GM23338 (cell line): ENCODE data around the gene NAA20. TPM values are rescaled to one million over a fixed set of nuclear protein-coding genes. Genes with fewer than 3 reads are reported as not detected.

Source experiments
- CREB1 ChIP-seq: fragments of 250-450 bp; sonication (Bioruptor Pico); IDR thresholded peaks from 2 replicates; pipeline ENCODE4 v1.5.0; 2020; ENCODE audit warnings: low read depth, mild to moderate bottlenecking, moderate library complexity
- EZH2 ChIP-seq: fragments of 200-600 bp; sonication (generic); IDR thresholded peaks from one replicate; pipeline ENCODE4 v1.8.0; 2017; ENCODE audit warnings: antibody characterized with exemption, mild to moderate bottlenecking, low read depth; ENCODE audit not compliant: unreplicated experiment
- EZH2phosphoT487 ChIP-seq: fragments of 200-600 bp; sonication (generic); IDR thresholded peaks from one replicate; pipeline ENCODE4 v1.8.1; 2018; ENCODE audit warnings: antibody characterized with exemption; ENCODE audit not compliant: unreplicated experiment
- JUNB ChIP-seq: IDR thresholded peaks from one replicate; pipeline ENCODE4 v1.6.1; 2016; ENCODE audit warnings: antibody characterized with exemption; ENCODE audit not compliant: unreplicated experiment
- NANOG ChIP-seq: IDR thresholded peaks from 2 replicates; pipeline ENCODE4 v1.6.1; 2016; ENCODE audit warnings: antibody characterized with exemption, borderline replicate concordance
- POLR2AphosphoS5 ChIP-seq: IDR thresholded peaks from 2 replicates; pipeline ENCODE4 v1.6.1; 2016; ENCODE audit warnings: antibody characterized with exemption, low read depth
- STAT1 ChIP-seq: IDR thresholded peaks from one replicate; pipeline ENCODE4 v1.6.1; 2016; ENCODE audit warnings: antibody characterized with exemption; ENCODE audit not compliant: unreplicated experiment
- ZNF114 ChIP-seq: fragments of 250-450 bp; sonication (Bioruptor Pico); IDR thresholded peaks from 2 replicates; pipeline ENCODE4 v1.5.0; 2020; ENCODE audit warnings: mild to moderate bottlenecking, moderate library complexity
- ZNF331 ChIP-seq: fragments of 250-450 bp; sonication (Bioruptor Pico); IDR thresholded peaks from 2 replicates; pipeline ENCODE4 v1.5.0; 2020; ENCODE audit warnings: low read depth, mild to moderate bottlenecking, moderate library complexity
- polyA plus RNA-seq: library from polyadenylated mRNA; unstranded; fragments of >200 nt; fragmentation: Nextera tagmentation; extraction: Ambion mirVana; gene quantifications from 2 replicates; pipeline ENCODE4 v1.2.1, GENCODE V29; 2016
- total RNA-seq: library from RNA; depleted of rRNA; stranded (reverse); fragments of >200 nt; shearing (Covaris generic); gene quantifications from 2 replicates; pipeline ENCODE4 v1.2.3, GENCODE V29; 2014
- TF ChIP-seq, protein P1 (sequence below): fragments of 250-450 bp; sonication (Bioruptor Pico); IDR thresholded peaks from 2 replicates; pipeline ENCODE4 v1.5.0; 2020; ENCODE audit warnings: mild to moderate bottlenecking, moderate library complexity
- TF ChIP-seq, protein P2 (sequence below): IDR thresholded peaks from one replicate; pipeline ENCODE4 v1.6.1; 2018; ENCODE audit warnings: antibody characterized with exemption; ENCODE audit not compliant: unreplicated experiment
- TF ChIP-seq, protein P3 (sequence below): IDR thresholded peaks from 2 replicates; pipeline ENCODE4 v1.6.1; 2016; ENCODE audit warnings: antibody characterized with exemption

The NAA20 gene
- total and polyA plus RNA-seq, 2 experiments from 2014 or later: 28.7 to 117 TPM

GRCh38 chr20:20010639-20011500 lies 6.3 kb upstream of the NAA20 start (continued):
- TF ChIP-seq, protein P1, sequence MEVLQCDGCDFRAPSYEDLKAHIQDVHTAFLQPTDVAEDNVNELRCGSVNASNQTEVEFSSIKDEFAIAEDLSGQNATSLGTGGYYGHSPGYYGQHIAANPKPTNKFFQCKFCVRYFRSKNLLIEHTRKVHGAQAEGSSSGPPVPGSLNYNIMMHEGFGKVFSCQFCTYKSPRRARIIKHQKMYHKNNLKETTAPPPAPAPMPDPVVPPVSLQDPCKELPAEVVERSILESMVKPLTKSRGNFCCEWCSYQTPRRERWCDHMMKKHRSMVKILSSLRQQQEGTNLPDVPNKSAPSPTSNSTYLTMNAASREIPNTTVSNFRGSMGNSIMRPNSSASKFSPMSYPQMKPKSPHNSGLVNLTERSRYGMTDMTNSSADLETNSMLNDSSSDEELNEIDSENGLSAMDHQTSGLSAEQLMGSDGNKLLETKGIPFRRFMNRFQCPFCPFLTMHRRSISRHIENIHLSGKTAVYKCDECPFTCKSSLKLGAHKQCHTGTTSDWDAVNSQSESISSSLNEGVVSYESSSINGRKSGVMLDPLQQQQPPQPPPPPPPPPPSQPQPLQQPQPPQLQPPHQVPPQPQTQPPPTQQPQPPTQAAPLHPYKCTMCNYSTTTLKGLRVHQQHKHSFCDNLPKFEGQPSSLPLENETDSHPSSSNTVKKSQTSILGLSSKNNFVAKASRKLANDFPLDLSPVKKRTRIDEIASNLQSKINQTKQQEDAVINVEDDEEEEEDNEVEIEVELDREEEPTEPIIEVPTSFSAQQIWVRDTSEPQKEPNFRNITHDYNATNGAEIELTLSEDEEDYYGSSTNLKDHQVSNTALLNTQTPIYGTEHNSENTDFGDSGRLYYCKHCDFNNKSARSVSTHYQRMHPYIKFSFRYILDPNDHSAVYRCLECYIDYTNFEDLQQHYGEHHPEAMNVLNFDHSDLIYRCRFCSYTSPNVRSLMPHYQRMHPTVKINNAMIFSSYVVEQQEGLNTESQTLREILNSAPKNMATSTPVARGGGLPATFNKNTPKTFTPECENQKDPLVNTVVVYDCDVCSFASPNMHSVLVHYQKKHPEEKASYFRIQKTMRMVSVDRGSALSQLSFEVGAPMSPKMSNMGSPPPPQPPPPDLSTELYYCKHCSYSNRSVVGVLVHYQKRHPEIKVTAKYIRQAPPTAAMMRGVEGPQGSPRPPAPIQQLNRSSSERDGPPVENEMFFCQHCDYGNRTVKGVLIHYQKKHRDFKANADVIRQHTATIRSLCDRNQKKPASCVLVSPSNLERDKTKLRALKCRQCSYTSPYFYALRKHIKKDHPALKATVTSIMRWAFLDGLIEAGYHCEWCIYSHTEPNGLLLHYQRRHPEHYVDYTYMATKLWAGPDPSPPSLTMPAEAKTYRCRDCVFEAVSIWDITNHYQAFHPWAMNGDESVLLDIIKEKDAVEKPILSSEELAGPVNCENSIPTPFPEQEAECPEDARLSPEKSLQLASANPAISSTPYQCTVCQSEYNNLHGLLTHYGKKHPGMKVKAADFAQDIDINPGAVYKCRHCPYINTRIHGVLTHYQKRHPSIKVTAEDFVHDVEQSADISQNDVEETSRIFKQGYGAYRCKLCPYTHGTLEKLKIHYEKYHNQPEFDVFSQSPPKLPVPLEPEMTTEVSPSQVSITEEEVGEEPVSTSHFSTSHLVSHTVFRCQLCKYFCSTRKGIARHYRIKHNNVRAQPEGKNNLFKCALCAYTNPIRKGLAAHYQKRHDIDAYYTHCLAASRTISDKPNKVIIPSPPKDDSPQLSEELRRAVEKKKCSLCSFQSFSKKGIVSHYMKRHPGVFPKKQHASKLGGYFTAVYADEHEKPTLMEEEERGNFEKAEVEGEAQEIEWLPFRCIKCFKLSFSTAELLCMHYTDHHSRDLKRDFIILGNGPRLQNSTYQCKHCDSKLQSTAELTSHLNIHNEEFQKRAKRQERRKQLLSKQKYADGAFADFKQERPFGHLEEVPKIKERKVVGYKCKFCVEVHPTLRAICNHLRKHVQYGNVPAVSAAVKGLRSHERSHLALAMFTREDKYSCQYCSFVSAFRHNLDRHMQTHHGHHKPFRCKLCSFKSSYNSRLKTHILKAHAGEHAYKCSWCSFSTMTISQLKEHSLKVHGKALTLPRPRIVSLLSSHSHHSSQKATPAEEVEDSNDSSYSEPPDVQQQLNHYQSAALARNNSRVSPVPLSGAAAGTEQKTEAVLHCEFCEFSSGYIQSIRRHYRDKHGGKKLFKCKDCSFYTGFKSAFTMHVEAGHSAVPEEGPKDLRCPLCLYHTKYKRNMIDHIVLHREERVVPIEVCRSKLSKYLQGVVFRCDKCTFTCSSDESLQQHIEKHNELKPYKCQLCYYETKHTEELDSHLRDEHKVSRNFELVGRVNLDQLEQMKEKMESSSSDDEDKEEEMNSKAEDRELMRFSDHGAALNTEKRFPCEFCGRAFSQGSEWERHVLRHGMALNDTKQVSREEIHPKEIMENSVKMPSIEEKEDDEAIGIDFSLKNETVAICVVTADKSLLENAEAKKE (CRISPR knock-in tag): no peak
- TF ChIP-seq, protein P2, sequence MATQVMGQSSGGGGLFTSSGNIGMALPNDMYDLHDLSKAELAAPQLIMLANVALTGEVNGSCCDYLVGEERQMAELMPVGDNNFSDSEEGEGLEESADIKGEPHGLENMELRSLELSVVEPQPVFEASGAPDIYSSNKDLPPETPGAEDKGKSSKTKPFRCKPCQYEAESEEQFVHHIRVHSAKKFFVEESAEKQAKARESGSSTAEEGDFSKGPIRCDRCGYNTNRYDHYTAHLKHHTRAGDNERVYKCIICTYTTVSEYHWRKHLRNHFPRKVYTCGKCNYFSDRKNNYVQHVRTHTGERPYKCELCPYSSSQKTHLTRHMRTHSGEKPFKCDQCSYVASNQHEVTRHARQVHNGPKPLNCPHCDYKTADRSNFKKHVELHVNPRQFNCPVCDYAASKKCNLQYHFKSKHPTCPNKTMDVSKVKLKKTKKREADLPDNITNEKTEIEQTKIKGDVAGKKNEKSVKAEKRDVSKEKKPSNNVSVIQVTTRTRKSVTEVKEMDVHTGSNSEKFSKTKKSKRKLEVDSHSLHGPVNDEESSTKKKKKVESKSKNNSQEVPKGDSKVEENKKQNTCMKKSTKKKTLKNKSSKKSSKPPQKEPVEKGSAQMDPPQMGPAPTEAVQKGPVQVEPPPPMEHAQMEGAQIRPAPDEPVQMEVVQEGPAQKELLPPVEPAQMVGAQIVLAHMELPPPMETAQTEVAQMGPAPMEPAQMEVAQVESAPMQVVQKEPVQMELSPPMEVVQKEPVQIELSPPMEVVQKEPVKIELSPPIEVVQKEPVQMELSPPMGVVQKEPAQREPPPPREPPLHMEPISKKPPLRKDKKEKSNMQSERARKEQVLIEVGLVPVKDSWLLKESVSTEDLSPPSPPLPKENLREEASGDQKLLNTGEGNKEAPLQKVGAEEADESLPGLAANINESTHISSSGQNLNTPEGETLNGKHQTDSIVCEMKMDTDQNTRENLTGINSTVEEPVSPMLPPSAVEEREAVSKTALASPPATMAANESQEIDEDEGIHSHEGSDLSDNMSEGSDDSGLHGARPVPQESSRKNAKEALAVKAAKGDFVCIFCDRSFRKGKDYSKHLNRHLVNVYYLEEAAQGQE: no peak
- TF ChIP-seq CREB1: no peak
- TF ChIP-seq NANOG: no peak
- no peak for TF ChIP-seq EZH2
- no peak for TF ChIP-seq ZNF331 (CRISPR knock-in tag)
- TF ChIP-seq JUNB: no peak
- TF ChIP-seq EZH2phosphoT487: no peak
- no peak for TF ChIP-seq ZNF114 (CRISPR knock-in tag)
- TF ChIP-seq POLR2AphosphoS5: no peak
- no peak for TF ChIP-seq STAT1
- TF ChIP-seq, protein P3, sequence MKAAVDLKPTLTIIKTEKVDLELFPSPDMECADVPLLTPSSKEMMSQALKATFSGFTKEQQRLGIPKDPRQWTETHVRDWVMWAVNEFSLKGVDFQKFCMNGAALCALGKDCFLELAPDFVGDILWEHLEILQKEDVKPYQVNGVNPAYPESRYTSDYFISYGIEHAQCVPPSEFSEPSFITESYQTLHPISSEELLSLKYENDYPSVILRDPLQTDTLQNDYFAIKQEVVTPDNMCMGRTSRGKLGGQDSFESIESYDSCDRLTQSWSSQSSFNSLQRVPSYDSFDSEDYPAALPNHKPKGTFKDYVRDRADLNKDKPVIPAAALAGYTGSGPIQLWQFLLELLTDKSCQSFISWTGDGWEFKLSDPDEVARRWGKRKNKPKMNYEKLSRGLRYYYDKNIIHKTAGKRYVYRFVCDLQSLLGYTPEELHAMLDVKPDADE: no peak
